Uterus (tissue), 2 donors: ENCODE results near the gene ARCN1.

ENCODE experiments used
- POLR2A ChIP-seq, 2 donors: fragments of 450-650 bp; IDR thresholded peaks; one replicate each; pipeline ENCODE4 v1.6.1; 2016; ENCODE audit warnings: antibody characterized with exemption in 2 of 2, mild to moderate bottlenecking in 1 of 2, moderate library complexity in 1 of 2
- TF ChIP-seq, protein P1 (sequence below), 4 experiments: fragments of 200-600 bp in 2 of 4; fragments of 450-650 bp in 2 of 4; sonication (generic) in 2 of 4; IDR thresholded peaks; one replicate each; pipeline ENCODE4 v1.5.1; 2016 to 2019; ENCODE audit warnings: antibody characterized with exemption in 4 of 4, mild to moderate bottlenecking in 2 of 4, moderate library complexity in 1 of 4

- TF ChIP-seq, protein P1, sequence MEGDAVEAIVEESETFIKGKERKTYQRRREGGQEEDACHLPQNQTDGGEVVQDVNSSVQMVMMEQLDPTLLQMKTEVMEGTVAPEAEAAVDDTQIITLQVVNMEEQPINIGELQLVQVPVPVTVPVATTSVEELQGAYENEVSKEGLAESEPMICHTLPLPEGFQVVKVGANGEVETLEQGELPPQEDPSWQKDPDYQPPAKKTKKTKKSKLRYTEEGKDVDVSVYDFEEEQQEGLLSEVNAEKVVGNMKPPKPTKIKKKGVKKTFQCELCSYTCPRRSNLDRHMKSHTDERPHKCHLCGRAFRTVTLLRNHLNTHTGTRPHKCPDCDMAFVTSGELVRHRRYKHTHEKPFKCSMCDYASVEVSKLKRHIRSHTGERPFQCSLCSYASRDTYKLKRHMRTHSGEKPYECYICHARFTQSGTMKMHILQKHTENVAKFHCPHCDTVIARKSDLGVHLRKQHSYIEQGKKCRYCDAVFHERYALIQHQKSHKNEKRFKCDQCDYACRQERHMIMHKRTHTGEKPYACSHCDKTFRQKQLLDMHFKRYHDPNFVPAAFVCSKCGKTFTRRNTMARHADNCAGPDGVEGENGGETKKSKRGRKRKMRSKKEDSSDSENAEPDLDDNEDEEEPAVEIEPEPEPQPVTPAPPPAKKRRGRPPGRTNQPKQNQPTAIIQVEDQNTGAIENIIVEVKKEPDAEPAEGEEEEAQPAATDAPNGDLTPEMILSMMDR (IDR thresholded peaks at IDR 0.05) = no peak
- TF ChIP-seq POLR2A (IDR thresholded peaks at IDR 0.05) = no peak
Observed at GRCh38 chr11:118640332-118641154, 68.3 kb downstream of the ARCN1 start.
